ENCODE measurements around the gene AHDC1.
A peak's percentile ranks its signal among the peaks of the same experiment; 100 is the strongest.

The AHDC1 gene

DNA sequence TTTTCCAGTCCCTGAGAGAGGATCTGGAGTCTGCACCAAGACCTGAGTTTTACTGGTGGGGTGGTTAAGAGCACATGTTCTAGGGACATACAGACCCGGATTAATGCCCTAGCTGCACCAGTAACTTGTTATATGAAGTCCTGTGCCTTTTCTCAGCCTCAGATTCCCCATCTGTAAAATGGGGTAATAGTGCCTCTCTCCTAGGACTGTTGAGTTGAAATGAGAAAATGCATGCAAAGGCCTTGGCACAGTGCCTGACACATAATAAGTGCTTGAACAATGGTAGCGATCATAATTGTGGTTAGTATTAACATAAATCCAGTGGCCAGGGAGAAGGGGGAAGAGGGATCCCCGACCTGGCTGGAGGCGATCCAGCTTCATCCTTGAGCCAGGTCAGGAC lies 12.3 kb downstream of the AHDC1 start:
- no peak for DNase-seq (ENCODE audit: low spot score)
- H3K27ac ChIP-seq, result peak overlapping the region; percentile 40 to 88

DNA sequence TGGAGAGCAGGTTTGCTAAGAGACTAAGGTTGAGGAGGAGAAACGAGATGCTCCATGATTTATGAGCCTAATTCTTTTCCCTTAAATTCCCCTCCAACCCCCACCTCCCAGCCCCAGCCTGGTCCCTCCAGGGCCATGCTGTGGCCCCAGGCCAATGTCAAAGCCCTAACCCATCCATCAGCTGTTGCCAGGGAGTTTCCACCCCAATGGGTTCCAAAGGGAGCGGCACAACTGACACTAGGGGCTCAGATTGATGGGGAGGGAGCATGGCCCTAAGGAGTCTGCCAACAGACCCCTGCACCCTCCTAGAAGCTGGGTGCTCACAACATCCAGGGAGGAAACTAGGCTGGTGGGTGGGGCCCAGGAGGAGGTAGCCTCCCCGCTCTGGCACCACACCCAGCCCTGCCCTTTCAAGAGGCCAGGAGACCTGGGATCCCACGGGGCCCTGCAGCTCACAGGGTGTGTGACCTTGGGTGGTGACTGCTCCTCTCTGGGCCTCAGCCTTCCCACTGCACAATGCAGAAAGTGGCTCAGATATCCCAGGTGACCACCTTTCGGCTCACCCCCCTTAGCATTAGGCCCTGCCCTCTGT lies 12.9 kb downstream of the AHDC1 start:
- no peak for DNase-seq (ENCODE audit: low spot score)
- Histone ChIP-seq H3K27ac (peak overlapping the region; percentile 82 to 88), H3K4me3 (no peak overlapping the region)
- TF ChIP-seq, protein P1, sequence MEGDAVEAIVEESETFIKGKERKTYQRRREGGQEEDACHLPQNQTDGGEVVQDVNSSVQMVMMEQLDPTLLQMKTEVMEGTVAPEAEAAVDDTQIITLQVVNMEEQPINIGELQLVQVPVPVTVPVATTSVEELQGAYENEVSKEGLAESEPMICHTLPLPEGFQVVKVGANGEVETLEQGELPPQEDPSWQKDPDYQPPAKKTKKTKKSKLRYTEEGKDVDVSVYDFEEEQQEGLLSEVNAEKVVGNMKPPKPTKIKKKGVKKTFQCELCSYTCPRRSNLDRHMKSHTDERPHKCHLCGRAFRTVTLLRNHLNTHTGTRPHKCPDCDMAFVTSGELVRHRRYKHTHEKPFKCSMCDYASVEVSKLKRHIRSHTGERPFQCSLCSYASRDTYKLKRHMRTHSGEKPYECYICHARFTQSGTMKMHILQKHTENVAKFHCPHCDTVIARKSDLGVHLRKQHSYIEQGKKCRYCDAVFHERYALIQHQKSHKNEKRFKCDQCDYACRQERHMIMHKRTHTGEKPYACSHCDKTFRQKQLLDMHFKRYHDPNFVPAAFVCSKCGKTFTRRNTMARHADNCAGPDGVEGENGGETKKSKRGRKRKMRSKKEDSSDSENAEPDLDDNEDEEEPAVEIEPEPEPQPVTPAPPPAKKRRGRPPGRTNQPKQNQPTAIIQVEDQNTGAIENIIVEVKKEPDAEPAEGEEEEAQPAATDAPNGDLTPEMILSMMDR (IDR thresholded peaks at IDR 0.05), result no peak

More for the DNA sequence above, 12.3 kb downstream of the AHDC1 start:
- TF ChIP-seq, protein P1 (IDR thresholded peaks at IDR 0.05), result no peak
- no peak overlapping the region for H3K4me3 ChIP-seq

GRCh38 chr1:27589841-27590426 lies 14.0 kb downstream of the AHDC1 start:
- H3K27ac ChIP-seq, result peak overlapping the region; percentile 82 to 88
- TF ChIP-seq, protein P1 (IDR thresholded peaks at IDR 0.05), result no peak

GRCh38 chr1:27589441-27589840 lies 14.5 kb downstream of the AHDC1 start:
- TF ChIP-seq, protein P1 (IDR thresholded peaks at IDR 0.05), result no peak
- Histone ChIP-seq H3K27ac (peak overlapping the region; percentile 82 to 88), H3K4me3 (peak overlapping the region; percentile 3)
- DNase-seq (ENCODE audit: low spot score), result no peak

More at GRCh38 chr1:27589841-27590426, 14.0 kb downstream of the AHDC1 start:
- H3K4me3 ChIP-seq, result peak overlapping the region; percentile 3
- DNase-seq (ENCODE audit: low spot score), result no peak

GRCh38 chr1:27588256-27589232 lies 15.4 kb downstream of the AHDC1 start:
- TF ChIP-seq, protein P1 (IDR thresholded peaks at IDR 0.05), result no peak
- Histone ChIP-seq H3K4me3 (no peak overlapping the region), H3K27ac (peak overlapping the region; percentile 62 to 88)
- DNase-seq (ENCODE audit: low spot score), result no peak

GRCh38 chr1:27585684-27586083 lies 18.3 kb downstream of the AHDC1 start:
- H3K4me3 ChIP-seq, result no peak overlapping the region
- H3K27ac ChIP-seq, result peak overlapping the region in 1 of 2 donors; percentile 88
- TF ChIP-seq, protein P1 (IDR thresholded peaks at IDR 0.05), result no peak
- no peak for DNase-seq (ENCODE audit: low spot score)
